IMR-90 (cell line): Measurements from ENCODE around the gene CMSS1. TPM values are rescaled to one million over a fixed set of nuclear protein-coding genes. Genes with fewer than 3 reads are reported as not detected.

ENCODE experiments used
- ATAC-seq: fragments of 200-7000 bp; cut with Tn5 transposase; 2 replicates; pipeline ENCODE4 v1.9.1; 2020; ENCODE audit warnings: low read depth, mild to moderate bottlenecking, moderate library complexity
- BruUV-seq: library from RNA; stranded (reverse); fragments of 400-500 nt; replicated peaks from 2 replicates; lab custom pipeline; 2021; lab: Mats Ljungman, UMichigan
- CTCF ChIA-PET: fragments of 300-600 bp; formaldehyde crosslinking; extraction: SDS; loops from one replicate; lab custom pipeline; 2021; ENCODE audit warnings: antibody characterized with exemption; lab: Yijun Ruan, JAX
- POLR2A ChIA-PET: fragments of 300-600 bp; sonication (Branson Sonifier 250); formaldehyde crosslinking; loops from one replicate; lab custom pipeline; 2022; ENCODE audit warnings: antibody characterized with exemption; ENCODE audit not compliant: unreplicated experiment; lab: Charles Lee
- DNase-seq: peaks from one replicate; pipeline ENCODE4 v3.0.0; 2013
- H2AFZ ChIP-seq: replicated peaks from 2 replicates; pipeline ENCODE3; 2013; ENCODE audit warnings: low read length, mild to moderate bottlenecking; ENCODE audit not compliant: poor library complexity
- H2AK5ac ChIP-seq: 2 replicates; pipeline ENCODE4 v1.6.1; 2013; ENCODE audit warnings: low read depth, low read length, inconsistent platforms
- H2AK9ac ChIP-seq: replicated peaks from 2 replicates; pipeline ENCODE3; 2013; ENCODE audit warnings: mild to moderate bottlenecking, low read depth, low read length, moderate library complexity; ENCODE audit not compliant: poor library complexity
- H2BK120ac ChIP-seq: 2 replicates; pipeline ENCODE4 v1.6.1; 2013; ENCODE audit warnings: low read depth, low read length, inconsistent platforms
- H2BK15ac ChIP-seq: 3 replicates; pipeline ENCODE4 v1.6.1; 2013; ENCODE audit warnings: low read depth, low read length, inconsistent platforms
- H2BK20ac ChIP-seq: 2 replicates; pipeline ENCODE4 v1.6.1; 2013; ENCODE audit warnings: low read depth, mild to moderate bottlenecking, inconsistent platforms, low read length, moderate library complexity
- H2BK5ac ChIP-seq: 2 replicates; pipeline ENCODE4 v1.6.1; 2013; ENCODE audit warnings: mild to moderate bottlenecking, low read depth, low read length, inconsistent platforms; ENCODE audit not compliant: poor library complexity, severe bottlenecking
- H3K14ac ChIP-seq: replicated peaks from 2 replicates; pipeline ENCODE4 v1.6.1; 2013; ENCODE audit warnings: low read depth, low read length, inconsistent platforms
- H3K18ac ChIP-seq: 2 replicates; pipeline ENCODE4 v1.6.1; 2013; ENCODE audit warnings: low read depth, low read length, control low read depth
- H3K23ac ChIP-seq: 2 replicates; pipeline ENCODE4 v1.6.1; 2013; ENCODE audit warnings: low read depth, low read length, inconsistent platforms
- H3K27ac ChIP-seq: 2 replicates; pipeline ENCODE4 v1.5.1; 2013; ENCODE audit warnings: mild to moderate bottlenecking, control low read depth, low read length; ENCODE audit not compliant: insufficient read depth
- H3K27me3 ChIP-seq: 2 replicates; pipeline ENCODE4 v1.6.1; 2013; ENCODE audit warnings: low read length; ENCODE audit not compliant: control insufficient read depth, insufficient read depth
- H3K36me3 ChIP-seq: 2 replicates; pipeline ENCODE4 v1.6.1; 2013; ENCODE audit warnings: low read length, mixed read lengths; ENCODE audit not compliant: control insufficient read depth, insufficient read depth
- H3K4ac ChIP-seq: 2 replicates; pipeline ENCODE4 v1.6.1; 2013; ENCODE audit warnings: low read depth, low read length, inconsistent platforms
- H3K4me1 ChIP-seq: 2 replicates; pipeline ENCODE4 v1.6.1; 2013; ENCODE audit warnings: low read length, mixed read lengths; ENCODE audit not compliant: control insufficient read depth, insufficient read depth
- H3K4me2 ChIP-seq: 2 replicates; pipeline ENCODE4 v1.6.1; 2013; ENCODE audit warnings: low read depth, mild to moderate bottlenecking, control low read depth, low read length, moderate library complexity
- H3K4me3 ChIP-seq: 2 replicates; pipeline ENCODE4 v1.5.1; 2013; ENCODE audit warnings: low read depth, mild to moderate bottlenecking, control low read depth, low read length, moderate library complexity; ENCODE audit not compliant: insufficient read depth
- H3K56ac ChIP-seq: 2 replicates; pipeline ENCODE4 v1.6.1; 2013; ENCODE audit warnings: low read length, inconsistent platforms; ENCODE audit not compliant: insufficient read depth; ENCODE audit errors: extremely low read depth
- H3K79me1 ChIP-seq, 2 experiments: 2 replicates each; pipeline ENCODE4 v1.6.1; 2013; ENCODE audit warnings: low read length in 2 of 2, inconsistent platforms in 1 of 2, low read depth in 1 of 2
- H3K9ac ChIP-seq: 2 replicates; pipeline ENCODE4 v1.6.1; 2013; ENCODE audit warnings: low read depth, low read length, control low read depth
- H3K9me1 ChIP-seq: 2 replicates; pipeline ENCODE4 v1.6.1; 2013; ENCODE audit warnings: low read length, inconsistent platforms; ENCODE audit not compliant: insufficient read depth
- H3K9me3 ChIP-seq: 2 replicates; pipeline ENCODE4 v1.6.1; 2013; ENCODE audit warnings: low read length; ENCODE audit not compliant: control insufficient read depth, insufficient read depth
- H4K20me1 ChIP-seq: 2 replicates; pipeline ENCODE4 v1.6.1; 2013; ENCODE audit warnings: low read length, inconsistent platforms; ENCODE audit not compliant: insufficient read depth
- H4K5ac ChIP-seq: 2 replicates; pipeline ENCODE4 v1.6.1; 2013; ENCODE audit warnings: mild to moderate bottlenecking, low read depth, low read length, control low read depth
- H4K8ac ChIP-seq, 2 experiments: 2 replicates each; pipeline ENCODE4 v1.6.1; 2013; ENCODE audit warnings: low read depth in 2 of 2, low read length in 2 of 2, control low read depth in 1 of 2, inconsistent platforms in 1 of 2
- H4K91ac ChIP-seq: 2 replicates; pipeline ENCODE4 v1.6.1; 2013; ENCODE audit warnings: low read depth, low read length, inconsistent platforms; ENCODE audit not compliant: insufficient read depth
- BHLHE40 ChIP-seq: fragments of 150-350 bp; IDR thresholded peaks from 2 replicates; pipeline ENCODE4 v1.6.1; 2016; ENCODE audit warnings: mild to moderate bottlenecking, low read depth, low read length
- CEBPB ChIP-seq: IDR thresholded peaks from 2 replicates; pipeline ENCODE4 v1.6.1; 2012; ENCODE audit warnings: low read depth, low read length, improper control_type of control experiment
- CHD1 ChIP-seq: IDR thresholded peaks from 2 replicates; pipeline ENCODE4 v1.6.1; 2012; ENCODE audit warnings: low read depth, low read length, improper control_type of control experiment
- MAFK ChIP-seq: IDR thresholded peaks from 2 replicates; pipeline ENCODE4 v1.6.1; 2012; ENCODE audit warnings: low read depth, low read length, improper control_type of control experiment
- MAZ ChIP-seq: IDR thresholded peaks from 2 replicates; pipeline ENCODE4 v1.6.1; 2012; ENCODE audit warnings: low read depth, mild to moderate bottlenecking, low read length, improper control_type of control experiment, moderate library complexity, borderline replicate concordance
- NFE2L2 ChIP-seq: fragments of 150-350 bp; IDR thresholded peaks from 2 replicates; pipeline ENCODE4 v1.6.1; 2016; ENCODE audit warnings: low read depth, mild to moderate bottlenecking, low read length
- POLR2A ChIP-seq: IDR thresholded peaks from 2 replicates; pipeline ENCODE4 v1.6.1; 2012; ENCODE audit warnings: mild to moderate bottlenecking, low read depth, low read length
- RAD21 ChIP-seq: IDR thresholded peaks from 2 replicates; pipeline ENCODE4 v1.6.1; 2012; ENCODE audit warnings: low read length, improper control_type of control experiment
- RFX5 ChIP-seq: IDR thresholded peaks from 2 replicates; pipeline ENCODE4 v1.8.0; 2012; ENCODE audit warnings: low read depth, mild to moderate bottlenecking, low read length, moderate library complexity
- SMC3 ChIP-seq: fragments of 150-350 bp; IDR thresholded peaks from 2 replicates; pipeline ENCODE4 v1.6.1; 2016; ENCODE audit warnings: low read depth, mild to moderate bottlenecking, antibody characterized with exemption, low read length, moderate library complexity
- WGBS, 2 experiments: methylation state at CpG; one replicate each; pipeline versions ENCODE4 v1.1.5 to v1.1.7; 2013; ENCODE audit warnings: missing lambda C conversion rate in 2 of 2; ENCODE audit not compliant: insufficient read length in 1 of 2; ENCODE audit errors: extremely low coverage in 2 of 2; 5-methylcytosine and 5-hydroxymethylcytosine counted together
- dilution Hi-C: fragments of 300-500 bp; cut with HindIII; formaldehyde crosslinking; loops from one replicate; pipeline ENCODE4 v1.14.3; 2018; ENCODE audit warnings: low sequenced_read_pairs; ENCODE audit not compliant: unreplicated experiment
- in situ Hi-C: fragments of 300-500 bp; cut with MboI; formaldehyde crosslinking; loops from 3 replicates; pipeline ENCODE4 v1.14.3; 2019; ENCODE audit warnings: low sequenced_read_pairs, inconsistent platforms, mixed read lengths
- intact Hi-C: fragments of 100-400 bp; cut with micrococcal nuclease; formaldehyde crosslinking; loops from 2 replicates; pipeline ENCODE4 v1.10.0; 2022
- polyA plus RNA-seq, 3 experiments: library from polyadenylated mRNA; depleted of rRNA; stranded (reverse); fragments of >200 nt; gene quantifications; 2 replicates each; pipeline ENCODE4 v1.2.3, GENCODE V29; 2012; ENCODE audit warnings: low replicate concordance in 1 of 3
- total RNA-seq: library from RNA; depleted of rRNA; stranded (reverse); fragments of >200 nt; gene quantifications from 2 replicates; pipeline ENCODE4 v1.2.3, GENCODE V29; 2012

CMSS1 gene
- total and polyA plus RNA-seq, 2 of the 4 experiments (the other 2 are of a cell fraction), result 12.5 to 13.6 TPM

DNA sequence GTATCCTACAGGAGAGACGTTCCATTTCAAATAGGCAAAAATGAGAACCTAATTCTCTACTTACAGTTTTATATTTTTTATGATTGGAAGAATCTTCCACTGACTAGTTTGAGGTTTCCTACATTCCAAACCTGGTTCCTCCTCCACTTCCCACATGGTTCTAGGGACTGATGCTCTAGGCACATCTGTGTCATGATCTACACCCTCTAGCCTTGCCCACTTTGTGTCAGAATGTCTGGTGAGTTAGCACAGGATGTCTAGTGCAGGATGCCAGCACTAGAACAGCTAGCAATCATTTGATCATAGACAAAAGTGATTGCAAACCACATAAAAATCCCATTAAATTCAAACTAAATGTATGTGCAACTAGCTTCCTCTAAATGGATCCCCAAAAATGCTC is 323.3 kb downstream of the CMSS1 start:
- no peak overlapping the region for H2AK9ac ChIP-seq
- ChIA-PET CTCF (interaction anchor here (1.5 kb wide), 1 partner anchor 283 kb away, joined by 3 read pairs; no protein-coding TSS in a partner anchor), POLR2A (no interaction called here)
- no peaks in the 10 kb centered on the region for H4K20me1 ChIP-seq
- no peak overlapping the region for H2BK20ac ChIP-seq
- H3K27ac ChIP-seq, result no peak overlapping the region
- H3K23ac ChIP-seq, result no peak overlapping the region
- intact Hi-C loops, result no loop called here
- WGBS, 2 experiments, result no CpG with 5 or more reads among the region's 1 CpG
- no peak overlapping the region for H3K56ac ChIP-seq
- no peak overlapping the region for H3K4me3 ChIP-seq
- no peak overlapping the region for H2BK15ac ChIP-seq
- H2BK5ac ChIP-seq, result no peak overlapping the region
- H3K14ac ChIP-seq, result no peak overlapping the region
- H3K27me3 ChIP-seq, result no peaks in the 10 kb centered on the region
- in situ Hi-C loops, result no loop called here
- peak overlapping the region; percentile 45; the same call in 1 of the 2 replicates for H2AK5ac ChIP-seq
- H2BK120ac ChIP-seq, result no peak overlapping the region
- H3K9me1 ChIP-seq, result no peaks in the 10 kb centered on the region
- no peak overlapping the region for H3K9ac ChIP-seq
- H3K4ac ChIP-seq, result no peak overlapping the region
- peaks cover 2% of the 10 kb centered on the region; the same call in 1 of the 2 replicates for H3K9me3 ChIP-seq
- ATAC-seq (no peak), DNase-seq (no peak)
- H3K4me1 ChIP-seq, result peaks cover 2% of the 10 kb centered on the region; the same call in 1 of the 2 replicates
- no TSS peak for BruUV-seq
- no peak overlapping the region for H2AFZ ChIP-seq
- H4K91ac ChIP-seq, result no peak overlapping the region
- H3K79me1 ChIP-seq, result no peaks in the 10 kb centered on the region; a peak in 1 of 4 replicates
- no peak for TF ChIP-seq NFE2L2
- TF ChIP-seq CHD1, result no peak
- no peak for TF ChIP-seq MAFK
- TF ChIP-seq RFX5, result no peak
- TF ChIP-seq POLR2A, result no peak
- no peak for TF ChIP-seq MAZ
- no peak for TF ChIP-seq SMC3
- TF ChIP-seq BHLHE40, result no peak
- TF ChIP-seq CEBPB, result no peak
- TF ChIP-seq RAD21, result no peak
- no peak overlapping the region for H3K18ac ChIP-seq
- H3K4me2 ChIP-seq, result no peak overlapping the region
- H4K5ac ChIP-seq, result no peak overlapping the region
- H3K36me3 ChIP-seq, result no peaks in the 10 kb centered on the region
- dilution Hi-C loops, result no loop called here
- no peak overlapping the region for H4K8ac ChIP-seq
